Measurements from ENCODE around the gene MYMX. TPM values are rescaled to one million over a fixed set of nuclear protein-coding genes. Genes with fewer than 3 reads are reported as not detected.
"Not testable (repeated sequence)": the region's sequence is repeated elsewhere in the genome, so short reads cannot be mapped to it uniquely, and the experiment has no call there.

Gene MYMX
- total RNA-seq, 1 donor from 2014 or later = 0.26 TPM

- DNase-seq (ENCODE audit: low spot score) = no peak
Measured at GRCh38 chr6:44186635-44187025, 30.1 kb upstream of the MYMX start.

- no peak for DNase-seq (ENCODE audit: low spot score)
Measured at GRCh38 chr6:44188819-44189218, 27.9 kb upstream of the MYMX start.

- no peak for DNase-seq (ENCODE audit: low spot score)
Measured at GRCh38 chr6:44189257-44189656, 27.5 kb upstream of the MYMX start.

GRCh38 chr6:44190715-44191114 lies 26.0 kb upstream of the MYMX start:
- no peak for DNase-seq (ENCODE audit: low spot score)

GRCh38 chr6:44192428-44193041 lies 24.2 kb upstream of the MYMX start:
- no peak for DNase-seq (ENCODE audit: low spot score)

- DNase-seq (ENCODE audit: low spot score) = no peak
Measured at GRCh38 chr6:44193307-44193910, 23.3 kb upstream of the MYMX start.

- no peak for DNase-seq (ENCODE audit: low spot score)
Measured at GRCh38 chr6:44194326-44194725, 22.4 kb upstream of the MYMX start.

- DNase-seq (ENCODE audit: low spot score) = not testable (repeated sequence)
Measured at GRCh38 chr6:44196351-44196750, 20.4 kb upstream of the MYMX start.

GRCh38 chr6:44198684-44199083 lies 18.0 kb upstream of the MYMX start:
- DNase-seq (ENCODE audit: low spot score) = no peak

- DNase-seq (ENCODE audit: low spot score) = no peak
Measured at GRCh38 chr6:44199883-44200282, 16.8 kb upstream of the MYMX start.

- no peak for DNase-seq (ENCODE audit: low spot score)
Measured at GRCh38 chr6:44201200-44201599, 15.5 kb upstream of the MYMX start.

GRCh38 chr6:44201638-44202303 lies 15.0 kb upstream of the MYMX start:
- DNase-seq (ENCODE audit: low spot score) = no peak

GRCh38 chr6:44202332-44202971 lies 14.3 kb upstream of the MYMX start:
- no peak for DNase-seq (ENCODE audit: low spot score)

- DNase-seq (ENCODE audit: low spot score) = no peak
Measured at GRCh38 chr6:44202972-44203750, 13.6 kb upstream of the MYMX start.

GRCh38 chr6:44203955-44204354 lies 12.8 kb upstream of the MYMX start:
- DNase-seq (ENCODE audit: low spot score) = no peak

GRCh38 chr6:44207966-44208365 lies 8.8 kb upstream of the MYMX start:
- DNase-seq (ENCODE audit: low spot score) = no peak

GRCh38 chr6:44211284-44211683 lies 5.4 kb upstream of the MYMX start:
- no peak for DNase-seq (ENCODE audit: low spot score)

GRCh38 chr6:44214307-44214706 lies 2.4 kb upstream of the MYMX start:
- no peak for DNase-seq (ENCODE audit: low spot score)

GRCh38 chr6:44217332-44218143 lies 812 bp downstream of the MYMX start:
- DNase-seq (ENCODE audit: low spot score) = no peak

- peak; percentile 79 for DNase-seq (ENCODE audit: low spot score)
Measured at GRCh38 chr6:44219053-44219814, 2.5 kb downstream of the MYMX start.

Data from mucosa of gallbladder (tissue), 1 donor.